GM12878 (cell line): ENCODE data around the gene NAP1L1. TPM values are rescaled to one million over a fixed set of nuclear protein-coding genes. Genes with fewer than 3 reads are reported as not detected.
A peak's percentile ranks its signal among the peaks of the same experiment; 100 is the strongest.

Experiments used
- ASH2L ChIP-seq: fragments of 300-600, 200-600 bp; sonication (generic); IDR thresholded peaks from 2 replicates; pipeline ENCODE4 v1.6.1; 2017; ENCODE audit warnings: low read depth, mild to moderate bottlenecking, borderline replicate concordance
- ATF7 ChIP-seq: fragments of 450-650 bp; IDR thresholded peaks from 2 replicates; pipeline ENCODE4 v1.6.1; 2016; ENCODE audit warnings: low read depth, mild to moderate bottlenecking
- BHLHE40 ChIP-seq, 2 experiments: fragments of 450-650 bp in 1 of 2; IDR thresholded peaks; 2 replicates each; pipeline ENCODE4 v1.6.1; 2011 to 2017; ENCODE audit warnings: low read depth in 2 of 2, borderline replicate concordance in 1 of 2, improper control_type of control experiment in 1 of 2, low read length in 1 of 2, mild to moderate bottlenecking in 1 of 2
- BMI1 ChIP-seq: fragments of 450-650 bp; IDR thresholded peaks from 2 replicates; pipeline ENCODE4 v1.6.1; 2016; ENCODE audit warnings: mild to moderate bottlenecking, moderate library complexity, borderline replicate concordance
- BRCA1 ChIP-seq: IDR thresholded peaks from 2 replicates; pipeline ENCODE4 v1.6.1; 2011; ENCODE audit warnings: low read depth, low read length, improper control_type of control experiment
- CBFB ChIP-seq: IDR thresholded peaks from 2 replicates; pipeline ENCODE4 v1.6.1; 2016; ENCODE audit warnings: antibody characterized with exemption, low read depth
- CHD4 ChIP-seq: fragments of 200-600 bp; sonication (generic); IDR thresholded peaks from 2 replicates; pipeline ENCODE4 v1.6.1; 2016; ENCODE audit warnings: mild to moderate bottlenecking
- EP300 ChIP-seq, 2 experiments: fragments of 150-350 bp in 1 of 2; IDR thresholded peaks; 2 replicates each; pipeline ENCODE4 v1.6.1; 2011 to 2012; ENCODE audit warnings: low read depth in 2 of 2, low read length in 2 of 2, borderline replicate concordance in 1 of 2, improper control_type of control experiment in 1 of 2, inconsistent platforms in 1 of 2; ENCODE audit not compliant: control insufficient read depth in 1 of 2
- EZH2 ChIP-seq: IDR thresholded peaks from 2 replicates; pipeline ENCODE4 v1.6.1; 2012; ENCODE audit warnings: low read depth, mild to moderate bottlenecking, control low read depth, inconsistent platforms, low read length, borderline replicate concordance; ENCODE audit not compliant: control insufficient read depth
- FOXM1 ChIP-seq: IDR thresholded peaks from 2 replicates; pipeline ENCODE4 v1.6.1; 2012; ENCODE audit warnings: low read depth, mild to moderate bottlenecking, inconsistent platforms, low read length, moderate library complexity
- HSF1 ChIP-seq: fragments of 150-350 bp; IDR thresholded peaks from 2 replicates; pipeline ENCODE4 v1.6.1; 2014; ENCODE audit warnings: mild to moderate bottlenecking, low read depth, low read length
- LARP7 ChIP-seq: fragments of 450-650 bp; IDR thresholded peaks from 2 replicates; pipeline ENCODE4 v1.6.1; 2017; ENCODE audit warnings: mild to moderate bottlenecking
- NKRF ChIP-seq: fragments of 450-650 bp; conservative IDR thresholded peaks from 2 replicates; pipeline ENCODE4 v1.6.1; 2017; ENCODE audit warnings: mild to moderate bottlenecking, moderate library complexity
- SUPT20H ChIP-seq: IDR thresholded peaks from 2 replicates; pipeline ENCODE4 v1.6.1; 2011; ENCODE audit warnings: low read depth, mild to moderate bottlenecking, low read length, moderate library complexity, borderline replicate concordance; ENCODE audit not compliant: control insufficient read depth
- ZBTB4 ChIP-seq: fragments of 450-650 bp; formaldehyde crosslinking; IDR thresholded peaks from 2 replicates; pipeline ENCODE4 v1.4.0; 2022; ENCODE audit warnings: mild to moderate bottlenecking, moderate library complexity
- ZNF592 ChIP-seq: fragments of 450-650 bp; IDR thresholded peaks from 2 replicates; pipeline ENCODE4 v1.6.1; 2017; ENCODE audit warnings: mild to moderate bottlenecking, moderate library complexity
- ZSCAN29 ChIP-seq: fragments of 450-650 bp; IDR thresholded peaks from 2 replicates; pipeline ENCODE4 v1.6.1; 2017; ENCODE audit warnings: mild to moderate bottlenecking, moderate library complexity
- polyA plus RNA-seq, 11 experiments: library from polyadenylated mRNA; depleted of rRNA in 4 of 11; unstranded in 6 of 11; stranded (reverse) in 5 of 11; fragments of >200 nt; fragmentation: Nextera tagmentation in 4 of 11; fragmentation: Illumina TruSeq in 1 of 11; extraction: Ambion mirVana in 4 of 11; extraction: Trizol in 1 of 11; gene quantifications; 1 replicate in 1 of 11; 2 replicates in 10 of 11; pipeline versions ENCODE4 v1.2.1 to v1.2.3, GENCODE V29; 2011 to 2016; ENCODE audit warnings: inconsistent platforms in 2 of 11, missing spikeins in 2 of 11, low read depth in 1 of 11
- total RNA-seq, 4 experiments: library from RNA; depleted of rRNA in 3 of 4; stranded (reverse); fragments of >200 nt in 3 of 4; fragmentation: Illumina TruSeq in 1 of 4; extraction: Trizol in 1 of 4; gene quantifications; 2 replicates each; pipeline versions ENCODE4 v1.2.1 to v1.2.3, GENCODE V29; 2013 to 2021

Gene NAP1L1
- total and polyA plus RNA-seq, 10 of the 15 experiments (the other 5 are each of a cell fraction or from before 2014, with no cell fraction given): 256 to 1,036 (median 536) TPM

- TF ChIP-seq LARP7 (0 out of 2 replicates have a peak, but pooled peaks have one; percentile 2), BHLHE40 (IDR thresholded peaks at IDR 0.05; ENCODE audit: borderline replicate concordance in 1 of 2, low read depth in 2 of 2, low read length in 1 of 2) (no peak), EP300 (IDR thresholded peaks at IDR 0.05; ENCODE audit: borderline replicate concordance in 1 of 2, control insufficient read depth in 1 of 2, low read depth in 2 of 2, low read length in 2 of 2) (no peak), ZSCAN29 (no peak), SUPT20H (no peak), BMI1 (peak; percentile 100), EZH2 (no peak), NKRF (peak; percentile 35; the same call in 1 of the 2 replicates), ZBTB4 (CRISPR knock-in tag) (no peak), ATF7 (no peak), BRCA1 (no peak), ASH2L (no peak), CBFB (no peak), HSF1 (no peak), FOXM1 (no peak), ZNF592 (no peak), CHD4 (no peak)
These were observed at the start of gene NAP1L1 (continued) for GRCh38 chr12:76083904-76084862.
